Keratinocyte (primary cell): Measurements from ENCODE around the gene GARIN3. TPM values are rescaled to one million over a fixed set of nuclear protein-coding genes. Genes with fewer than 3 reads are reported as not detected.
"Not testable (repeated sequence)": the region's sequence is repeated elsewhere in the genome, so short reads cannot be mapped to it uniquely, and the experiment has no call there.

Experiments
- DNase-seq: peaks from one replicate; pipeline ENCODE4 v3.0.0-alpha.2; 2011; ENCODE audit warnings: low read depth, missing footprints, low spot score
- FAIRE-seq: peaks from 2 replicates; lab custom pipeline; 2011; peaks lifted over from hg19 to GRCh38; lab: Jason Lieb, UNC
- H2AFZ ChIP-seq: 2 replicates; pipeline ENCODE4 v1.6.0; 2012; ENCODE audit warnings: low read length, control low read depth, inconsistent platforms; ENCODE audit not compliant: control insufficient read depth
- H3K27ac ChIP-seq: 2 replicates; pipeline ENCODE4 v1.5.1; 2011; ENCODE audit warnings: low read length; ENCODE audit not compliant: control insufficient read depth, insufficient read depth
- H3K27me3 ChIP-seq: 3 replicates; pipeline ENCODE4 v1.6.0; 2011; ENCODE audit warnings: low read length; ENCODE audit not compliant: control insufficient read depth, insufficient read depth; ENCODE audit errors: extremely low read depth
- H3K36me3 ChIP-seq, 2 experiments: 2 replicates in 1 of 2; 3 replicates in 1 of 2; pipeline ENCODE4 v1.5.1; 2011; ENCODE audit warnings: low read length in 2 of 2, mild to moderate bottlenecking in 1 of 2; ENCODE audit not compliant: control insufficient read depth in 2 of 2, insufficient read depth in 2 of 2; ENCODE audit errors: extremely low read depth in 1 of 2
- H3K4me1 ChIP-seq: 3 replicates; pipeline ENCODE4 v1.5.1; 2011; ENCODE audit warnings: low read length; ENCODE audit not compliant: control insufficient read depth, insufficient read depth; ENCODE audit errors: extremely low read depth
- H3K4me2 ChIP-seq: 3 replicates; pipeline ENCODE4 v1.6.0; 2011; ENCODE audit warnings: low read depth, low read length; ENCODE audit not compliant: control insufficient read depth, insufficient read depth; ENCODE audit errors: extremely low read depth
- H3K4me3 ChIP-seq, 3 experiments: fragments of 200-600 bp in 1 of 3; sonication (generic) in 1 of 3; 2 replicates in 2 of 3; 3 replicates in 1 of 3; pipeline ENCODE4 v1.5.1; 2011 to 2016; ENCODE audit warnings: low read length in 3 of 3, mild to moderate bottlenecking in 3 of 3, control low read depth in 2 of 3, inconsistent platforms in 1 of 3, low read depth in 1 of 3, mixed read lengths in 1 of 3, mixed run types in 1 of 3, moderate library complexity in 1 of 3; ENCODE audit not compliant: control insufficient read depth in 2 of 3, insufficient read depth in 2 of 3; ENCODE audit errors: extremely low read depth in 1 of 3
- H3K79me2 ChIP-seq: 2 replicates; pipeline ENCODE4 v1.6.0; 2012; ENCODE audit warnings: low read length; ENCODE audit not compliant: control insufficient read depth, insufficient read depth
- H3K9ac ChIP-seq: 3 replicates; pipeline ENCODE4 v1.6.0; 2011; ENCODE audit warnings: low read length; ENCODE audit not compliant: control insufficient read depth, insufficient read depth; ENCODE audit errors: extremely low read depth
- H3K9me1 ChIP-seq: 3 replicates; pipeline ENCODE4 v1.6.0; 2011; ENCODE audit warnings: low read length; ENCODE audit not compliant: control insufficient read depth, insufficient read depth; ENCODE audit errors: extremely low read depth
- H3K9me3 ChIP-seq: 2 replicates; pipeline ENCODE4 v1.5.1; 2012; ENCODE audit warnings: low read depth, low read length; ENCODE audit not compliant: control insufficient read depth
- H4K20me1 ChIP-seq: 3 replicates; pipeline ENCODE4 v1.6.0; 2011; ENCODE audit warnings: low read length; ENCODE audit not compliant: control insufficient read depth, insufficient read depth; ENCODE audit errors: extremely low read depth
- CTCF ChIP-seq, 3 experiments: IDR thresholded peaks in 1 of 3; conservative IDR thresholded peaks in 1 of 3; optimal IDR thresholded peaks in 1 of 3; 2 replicates in 2 of 3; 3 replicates in 1 of 3; pipeline versions ENCODE3 to v1.5.1; 2011; ENCODE audit warnings: low read length in 3 of 3, mild to moderate bottlenecking in 3 of 3, moderate library complexity in 2 of 3, control low read depth in 1 of 3, inconsistent platforms in 1 of 3; ENCODE audit not compliant: insufficient read depth in 2 of 3; ENCODE audit errors: extremely low read depth in 1 of 3
- EZH2 ChIP-seq: IDR thresholded peaks from one replicate; pipeline ENCODE4 v1.6.1; 2012; ENCODE audit warnings: inconsistent platforms, mild to moderate bottlenecking, low read length, moderate library complexity
- dilution Hi-C: fragments of 300-500 bp; cut with MboI; formaldehyde crosslinking; loops from one replicate; pipeline ENCODE4 v1.7.0; 2020; ENCODE audit warnings: low sequenced_read_pairs; ENCODE audit not compliant: extremely low pct_ligation_motif_present
- polyA plus RNA-seq, 5 experiments: library from polyadenylated mRNA; depleted of rRNA in 3 of 5; stranded (reverse) in 3 of 5; stranded (forward) in 1 of 5; unstranded in 1 of 5; fragments of >200 nt; gene quantifications; 1 replicate in 1 of 5; 2 replicates in 3 of 5; 3 replicates in 1 of 5; pipeline versions ENCODE4 v1.2.1 to v1.2.3, GENCODE V29; 2011 to 2012; ENCODE audit warnings: missing spikeins in 2 of 5, low read depth in 1 of 5, low replicate concordance in 1 of 5

GARIN3 gene
- polyA plus RNA-seq, 1 donor (not counting 4 experiments of a cell fraction or from before 2014, with no cell fraction given), result not detected

DNA sequence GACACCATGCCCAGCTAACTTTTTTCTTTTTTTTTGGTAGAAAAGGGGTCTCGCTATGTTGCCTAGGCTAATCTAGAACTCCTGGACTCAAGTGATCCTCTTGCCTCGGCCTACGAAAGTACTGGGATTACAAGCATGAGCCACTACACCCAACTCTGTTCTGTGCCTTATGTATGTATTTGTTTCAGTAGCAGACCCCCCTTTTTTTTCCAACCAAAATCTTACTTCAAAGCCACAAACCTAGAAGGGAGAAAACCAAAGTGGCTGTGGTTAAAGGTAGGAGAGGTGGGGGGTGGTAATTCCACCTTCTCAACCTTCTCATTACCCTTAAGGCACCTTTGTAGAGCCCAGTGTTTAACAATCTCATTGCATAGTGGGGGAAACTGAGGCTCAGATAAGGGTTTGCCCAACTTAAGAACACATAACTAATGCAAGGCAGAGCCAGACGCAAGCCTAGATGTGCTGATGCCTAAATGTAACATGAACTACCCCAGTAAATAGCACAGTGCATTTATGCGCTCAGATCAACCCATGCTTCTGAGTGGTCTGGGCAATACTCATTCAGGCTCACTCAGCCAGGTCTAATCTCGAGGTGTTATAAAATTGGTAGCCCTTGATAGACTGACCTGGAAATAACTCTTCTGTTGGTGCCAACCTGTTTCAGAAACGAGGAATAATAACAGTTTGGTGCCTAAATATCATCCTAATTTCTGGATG, 47.6 kb upstream of the GARIN3 start:
- H3K4me2 ChIP-seq, result no peak overlapping the region
- H3K4me1 ChIP-seq, result no peaks in the 10 kb centered on the region
- no peak overlapping the region for H3K27ac ChIP-seq
- no peak overlapping the region for H3K9ac ChIP-seq
- H3K27me3 ChIP-seq, result no peaks in the 10 kb centered on the region
- no peak overlapping the region for H2AFZ ChIP-seq
- DNase-seq (no peak), FAIRE-seq (no peak)
- no peaks in the 10 kb centered on the region for H3K9me3 ChIP-seq
- no peaks in the 10 kb centered on the region for H3K79me2 ChIP-seq
- no peaks in the 10 kb centered on the region for H3K9me1 ChIP-seq
- TF ChIP-seq CTCF (optimal IDR thresholded peaks at IDR 0.05 in 1 of 3, IDR thresholded peaks at IDR 0.05 in 1 of 3, conservative IDR thresholded peaks at IDR 0.05 in 1 of 3; ENCODE audit: extremely low read depth in 1 of 3, insufficient read depth in 2 of 3, low read length in 3 of 3), result no peak
- TF ChIP-seq EZH2, result no peak
- no peaks in the 10 kb centered on the region for H3K36me3 ChIP-seq
- dilution Hi-C loops, result no loop called here
- no peak overlapping the region for H3K4me3 ChIP-seq
- H4K20me1 ChIP-seq, result no peaks in the 10 kb centered on the region

DNA sequence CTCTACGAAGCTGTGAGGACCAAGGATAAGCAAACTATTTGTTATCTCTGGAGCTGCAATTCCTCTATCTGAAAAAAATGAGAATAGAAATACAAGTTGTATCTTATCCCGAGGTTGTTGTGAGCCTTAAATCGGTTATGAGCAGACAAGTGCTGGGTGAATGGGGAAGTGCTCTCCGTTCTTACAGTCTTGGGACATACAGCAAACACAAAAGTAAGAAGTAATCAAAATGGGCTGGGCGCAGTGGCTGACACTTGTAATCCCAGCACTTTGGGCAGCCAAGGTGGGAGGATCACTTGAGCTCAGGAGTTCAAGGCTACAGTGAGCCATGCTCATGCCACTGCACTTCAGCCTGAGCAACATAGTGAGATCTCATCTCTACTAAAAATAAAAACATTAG, 46.2 kb upstream of the GARIN3 start:
- Histone ChIP-seq H3K27ac (no peak overlapping the region), H4K20me1 (no peaks in the 10 kb centered on the region), H3K36me3 (no peaks in the 10 kb centered on the region), H2AFZ (no peak overlapping the region), H3K4me3 (no peak overlapping the region), H3K79me2 (no peaks in the 10 kb centered on the region), H3K27me3 (no peaks in the 10 kb centered on the region), H3K9ac (no peak overlapping the region), H3K4me2 (no peak overlapping the region), H3K9me1 (no peaks in the 10 kb centered on the region), H3K9me3 (no peaks in the 10 kb centered on the region), H3K4me1 (no peaks in the 10 kb centered on the region)
- dilution Hi-C loops, result no loop called here
- no peak for FAIRE-seq
- no peak for DNase-seq
- no peak for TF ChIP-seq EZH2
- no peak for TF ChIP-seq CTCF (optimal IDR thresholded peaks at IDR 0.05 in 1 of 3, IDR thresholded peaks at IDR 0.05 in 1 of 3, conservative IDR thresholded peaks at IDR 0.05 in 1 of 3; ENCODE audit: extremely low read depth in 1 of 3, insufficient read depth in 2 of 3, low read length in 3 of 3)

DNA sequence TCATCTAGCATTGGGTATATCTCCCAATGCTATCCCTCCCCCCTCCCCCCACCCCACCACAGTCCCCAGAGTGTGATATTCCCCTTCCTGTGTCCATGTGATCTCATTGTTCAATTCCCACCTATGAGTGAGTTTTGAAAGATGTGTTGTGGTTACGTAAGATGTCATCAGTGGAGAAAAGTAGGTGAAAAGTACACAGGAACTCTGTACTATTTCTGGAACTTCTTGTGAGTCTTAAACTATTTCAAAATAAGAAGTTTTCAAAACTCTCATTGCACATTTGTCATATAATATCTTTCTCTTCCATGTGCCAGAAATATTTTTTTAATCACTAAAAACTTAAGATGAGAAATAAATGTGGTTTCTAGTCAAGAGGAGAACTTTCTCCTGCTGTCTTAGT, 44.6 kb upstream of the GARIN3 start:
- H3K9me1 ChIP-seq, H3K9me3 ChIP-seq, H3K27ac ChIP-seq, H3K4me3 ChIP-seq, H3K79me2 ChIP-seq, H3K36me3 ChIP-seq, H3K9ac ChIP-seq, H4K20me1 ChIP-seq, H3K4me2 ChIP-seq, H3K4me1 ChIP-seq, DNase-seq, FAIRE-seq, H2AFZ ChIP-seq, H3K27me3 ChIP-seq, dilution Hi-C loops: not testable (repeated sequence)
